ENCODE measurements around the gene IFNK.
A peak's percentile ranks its signal among the peaks of the same experiment; 100 is the strongest.

IFNK gene

DNA sequence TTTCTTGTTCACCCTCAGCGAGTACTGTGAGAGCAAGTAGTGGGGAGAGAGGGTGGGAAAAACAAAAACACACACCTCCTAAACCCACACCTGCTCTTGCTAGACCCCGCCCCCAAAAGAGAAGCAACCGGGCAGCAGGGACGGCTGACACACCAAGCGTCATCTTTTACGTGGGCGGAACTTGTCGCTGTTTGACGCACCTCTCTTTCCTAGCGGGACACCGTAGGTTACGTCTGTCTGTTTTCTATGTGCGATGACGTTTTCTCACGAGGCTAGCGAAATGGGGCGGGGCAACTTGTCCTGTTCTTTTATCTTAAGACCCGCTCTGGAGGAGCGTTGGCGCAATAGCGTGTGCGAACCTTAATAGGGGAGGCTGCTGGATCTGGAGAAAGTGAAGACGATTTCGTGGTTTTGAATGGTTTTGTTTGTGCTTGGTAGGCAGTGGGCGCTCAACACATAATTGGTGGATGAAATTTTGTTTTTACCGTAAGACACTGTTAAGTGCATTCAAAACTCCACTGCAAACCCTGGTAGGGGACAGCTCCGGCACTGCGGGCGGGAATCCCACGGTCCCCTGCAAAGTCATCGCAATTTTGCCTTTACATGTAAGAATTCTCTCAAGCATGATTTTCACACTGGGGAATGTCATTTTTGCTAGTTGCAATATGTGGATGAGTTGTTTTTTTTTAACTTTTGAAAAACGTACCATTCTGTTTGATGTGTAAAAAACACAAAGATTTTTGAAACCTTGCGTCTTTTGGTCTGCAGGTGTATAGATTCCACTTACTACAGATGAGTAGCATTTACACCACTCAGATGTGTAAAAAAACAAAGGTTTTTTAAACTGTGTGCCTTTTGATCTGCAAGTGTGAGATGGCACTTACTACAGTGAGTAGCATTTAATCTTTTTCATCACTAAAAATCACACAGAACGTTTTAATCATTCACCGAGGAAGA is 49.8 kb downstream of the IFNK start:
- peak; percentile 98 for DNase-seq
